PFSK-1 (cell line): ENCODE measurements around the gene HMG20B.
A peak's percentile ranks its signal among the peaks of the same experiment; 100 is the strongest.

Experiments
- FOXP2 ChIP-seq: optimal IDR thresholded peaks from 2 replicates; pipeline ENCODE3; 2011; ENCODE audit warnings: borderline replicate concordance, control low read depth, inconsistent platforms; ENCODE audit not compliant: insufficient read depth; ENCODE audit errors: extremely low read length, extremely low read depth
- POLR2AphosphoS5 ChIP-seq: IDR thresholded peaks from 2 replicates; pipeline ENCODE4 v1.6.1; 2012; ENCODE audit warnings: low read depth, mild to moderate bottlenecking, control low read depth, low read length, moderate library complexity
- REST ChIP-seq, 2 experiments: IDR thresholded peaks; 2 replicates each; pipeline versions ENCODE4 v1.6.1 to v1.8.0; 2011 to 2012; ENCODE audit warnings: low read depth in 2 of 2, low read length in 2 of 2, control low read depth in 1 of 2, inconsistent platforms in 1 of 2, mild to moderate bottlenecking in 1 of 2, moderate library complexity in 1 of 2; ENCODE audit not compliant: insufficient read depth in 1 of 2
- SIN3A ChIP-seq: IDR thresholded peaks from 2 replicates; pipeline ENCODE4 v1.6.1; 2012; ENCODE audit warnings: mild to moderate bottlenecking, low read length, moderate library complexity, borderline replicate concordance; ENCODE audit not compliant: insufficient read depth
- TAF1 ChIP-seq: IDR thresholded peaks from 2 replicates; pipeline ENCODE4 v1.6.1; 2012; ENCODE audit warnings: low read length, control low read depth, borderline replicate concordance; ENCODE audit not compliant: insufficient read depth

The HMG20B gene

DNA sequence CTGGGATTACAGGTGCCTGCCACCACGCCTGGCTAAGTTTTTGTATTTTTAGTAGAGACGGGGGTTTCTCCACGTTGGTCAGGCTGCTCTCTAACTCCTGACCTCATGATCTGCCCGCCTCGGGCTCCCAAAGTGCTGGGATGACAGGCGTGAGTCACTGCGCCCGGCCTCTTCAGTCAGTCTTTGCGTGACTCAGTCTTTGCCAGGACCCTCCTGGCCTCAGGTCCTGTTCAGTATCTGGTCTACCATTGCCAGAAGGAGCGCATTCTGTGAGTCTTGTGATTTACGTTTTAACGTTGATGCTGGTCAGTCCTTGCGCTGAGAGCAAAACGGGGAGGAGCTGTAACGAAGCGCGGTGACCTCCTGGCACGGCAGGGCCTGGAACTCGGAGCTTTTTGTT lies 7.6 kb upstream of the HMG20B start:
- TF ChIP-seq TAF1 (no peak), SIN3A (no peak), FOXP2 (no peak), REST (IDR thresholded peaks at IDR 0.05; ENCODE audit: insufficient read depth in 1 of 2, low read depth in 2 of 2, low read length in 2 of 2) (no peak), POLR2AphosphoS5 (no peak)

- TF ChIP-seq FOXP2, result no peak
- no peak for TF ChIP-seq SIN3A
- no peak for TF ChIP-seq TAF1
- TF ChIP-seq REST (IDR thresholded peaks at IDR 0.05; ENCODE audit: insufficient read depth in 1 of 2, low read depth in 2 of 2, low read length in 2 of 2), result no peak
- no peak for TF ChIP-seq POLR2AphosphoS5
These were observed 2.1 kb upstream of the HMG20B start for GRCh38 chr19:3570606-3571011.

GRCh38 chr19:3572132-3572854 lies 451 bp upstream of the HMG20B start:
- TF ChIP-seq FOXP2, result peak; percentile 95
- TF ChIP-seq REST (IDR thresholded peaks at IDR 0.05; ENCODE audit: insufficient read depth in 1 of 2, low read depth in 2 of 2, low read length in 2 of 2), result no peak

GRCh38 chr19:3573162-3573857 lies 566 bp downstream of the HMG20B start:
- TF ChIP-seq TAF1 (0 out of 2 replicates have a peak, but pooled peaks have one; percentile 9), SIN3A (no peak), REST (IDR thresholded peaks at IDR 0.05; ENCODE audit: insufficient read depth in 1 of 2, low read depth in 2 of 2, low read length in 2 of 2) (no peak), POLR2AphosphoS5 (0 out of 2 replicates have a peak, but pooled peaks have one; percentile 3)
